ENCODE results near the gene RAP1GAP2.

DNA sequence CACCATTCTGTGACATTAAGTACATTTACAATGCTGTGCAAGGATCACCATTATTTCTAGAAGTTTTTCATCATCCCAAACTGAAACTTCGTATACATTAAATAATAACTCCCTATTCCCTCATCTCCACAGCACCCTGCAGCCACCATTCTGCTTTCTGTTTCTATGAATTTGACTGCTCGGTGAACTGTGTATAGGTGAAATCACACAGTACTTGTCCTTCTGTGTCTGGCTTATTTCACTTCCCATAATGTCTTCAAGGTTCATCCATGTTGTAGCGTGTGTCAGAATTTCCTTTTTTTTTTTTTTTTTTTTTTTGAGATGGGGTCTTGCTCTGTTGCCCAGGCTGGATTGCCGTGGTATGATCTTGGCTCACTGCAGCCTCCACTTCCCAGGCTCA lies 20.4 kb downstream of the RAP1GAP2 start:
- TF ChIP-seq ZC3H10 (CRISPR knock-in tag; IDR thresholded peaks at IDR 0.05) (no peak), ISL1 (CRISPR knock-in tag; IDR thresholded peaks at IDR 0.05) (no peak), PPARA (CRISPR knock-in tag; IDR thresholded peaks at IDR 0.05; ENCODE audit: borderline replicate concordance) (no peak), BACH2 (CRISPR knock-in tag; IDR thresholded peaks at IDR 0.05; ENCODE audit: borderline replicate concordance) (no peak)
- TF ChIP-seq, protein P1, sequence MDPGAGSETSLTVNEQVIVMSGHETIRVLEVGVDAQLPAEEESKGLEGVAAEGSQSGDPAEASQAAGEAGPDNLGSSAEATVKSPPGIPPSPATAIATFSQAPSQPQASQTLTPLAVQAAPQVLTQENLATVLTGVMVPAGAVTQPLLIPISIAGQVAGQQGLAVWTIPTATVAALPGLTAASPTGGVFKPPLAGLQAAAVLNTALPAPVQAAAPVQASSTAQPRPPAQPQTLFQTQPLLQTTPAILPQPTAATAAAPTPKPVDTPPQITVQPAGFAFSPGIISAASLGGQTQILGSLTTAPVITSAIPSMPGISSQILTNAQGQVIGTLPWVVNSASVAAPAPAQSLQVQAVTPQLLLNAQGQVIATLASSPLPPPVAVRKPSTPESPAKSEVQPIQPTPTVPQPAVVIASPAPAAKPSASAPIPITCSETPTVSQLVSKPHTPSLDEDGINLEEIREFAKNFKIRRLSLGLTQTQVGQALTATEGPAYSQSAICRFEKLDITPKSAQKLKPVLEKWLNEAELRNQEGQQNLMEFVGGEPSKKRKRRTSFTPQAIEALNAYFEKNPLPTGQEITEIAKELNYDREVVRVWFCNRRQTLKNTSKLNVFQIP (CRISPR knock-in tag; IDR thresholded peaks at IDR 0.05; ENCODE audit: borderline replicate concordance, low read depth), result no peak
